Frontal cortex (tissue), 4 donors: ENCODE measurements around the gene CSF1. TPM values are rescaled to one million over a fixed set of nuclear protein-coding genes. Genes with fewer than 3 reads are reported as not detected.

Experiments
- DNase-seq, 2 donors: peaks; one replicate each; pipeline ENCODE4 v3.0.0; 2012; ENCODE audit warnings: low spot score in 2 of 2
- FAIRE-seq: peaks from 2 replicates; lab custom pipeline; 2012; peaks lifted over from hg19 to GRCh38; lab: Jason Lieb, UNC
- total RNA-seq: library from RNA; depleted of rRNA; stranded (reverse); fragments of >200 nt; gene quantifications from one replicate; pipeline ENCODE4 v1.2.3, GENCODE V29; 2014
- donor health status: control.
- donor health status: control.
- donor health status: control.

CSF1 gene
- total RNA-seq, 1 donor from 2014 or later = 1.6 TPM

DNA sequence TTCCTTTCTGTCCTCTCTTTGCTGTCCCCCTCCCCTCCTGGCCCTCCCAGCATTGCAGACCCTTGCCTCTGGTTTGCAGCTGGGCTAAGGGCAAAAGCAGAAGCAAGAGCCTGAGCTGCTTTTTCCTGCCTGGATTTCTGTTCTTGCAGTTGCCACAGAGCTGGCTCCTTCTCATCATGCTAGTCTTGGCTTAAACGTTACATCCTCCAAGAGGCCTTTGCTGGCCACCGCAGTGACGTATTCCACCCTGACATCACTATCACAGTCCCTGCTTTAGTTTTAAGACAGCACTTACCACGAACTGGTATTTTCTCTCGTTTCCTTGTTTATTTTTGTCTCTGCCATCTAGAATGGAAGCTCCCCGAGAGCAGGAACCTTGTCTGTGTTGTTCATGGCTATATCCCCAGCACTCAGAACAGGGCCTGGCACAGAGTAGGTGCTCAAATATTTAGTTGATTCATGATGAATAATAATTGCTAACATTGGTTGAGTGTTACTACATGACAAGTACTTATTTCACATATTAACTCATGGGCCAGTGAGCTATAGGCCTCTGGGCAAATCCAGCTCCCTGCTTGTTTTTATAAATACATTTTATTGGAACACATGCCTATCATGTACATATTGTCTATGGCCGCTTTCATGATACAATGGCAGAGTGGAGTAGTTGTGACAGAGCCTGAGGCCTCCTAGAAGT is 13.2 kb upstream of the CSF1 start:
- no peak for DNase-seq
- no peak for FAIRE-seq

DNA sequence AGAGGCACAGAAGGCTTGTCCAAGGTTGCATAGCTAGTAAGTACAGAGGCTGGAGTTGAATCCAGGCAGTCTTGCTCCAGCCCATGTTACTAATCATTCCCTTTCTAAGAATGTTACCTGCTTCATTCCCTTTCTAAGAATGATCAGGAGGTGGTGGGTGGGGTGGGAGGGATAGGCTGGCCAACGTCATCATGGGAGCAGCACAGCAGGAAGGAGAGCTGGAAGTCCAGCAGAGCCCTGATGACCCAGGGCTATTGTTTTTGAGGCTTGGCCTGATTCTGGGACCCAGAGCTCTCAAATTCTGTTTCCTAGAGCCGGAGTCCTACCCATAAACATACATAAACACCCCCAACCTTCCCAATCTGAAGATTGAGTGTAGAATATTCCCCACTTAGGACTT is 11.8 kb upstream of the CSF1 start:
- DNase-seq = no peak
- no peak for FAIRE-seq

DNA sequence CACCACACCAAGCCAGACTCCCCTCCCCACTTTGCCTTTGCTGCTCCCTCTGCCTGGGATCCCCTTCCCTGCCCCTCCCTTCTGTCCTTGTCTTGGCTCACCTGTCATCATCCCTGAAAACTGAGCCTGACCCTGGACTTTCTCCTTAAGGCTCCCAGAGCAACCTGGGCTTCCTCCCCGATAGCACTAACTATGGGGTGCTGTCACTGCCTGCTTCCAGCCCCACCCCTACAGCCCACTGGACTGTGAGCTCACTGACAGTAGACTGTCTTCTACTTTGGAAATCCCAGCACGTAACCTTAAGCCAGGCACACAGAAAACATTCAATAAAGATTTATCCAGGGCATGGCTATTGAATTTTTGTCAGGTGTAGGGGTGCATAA is 9.5 kb upstream of the CSF1 start:
- DNase-seq (no peak), FAIRE-seq (no peak)

DNA sequence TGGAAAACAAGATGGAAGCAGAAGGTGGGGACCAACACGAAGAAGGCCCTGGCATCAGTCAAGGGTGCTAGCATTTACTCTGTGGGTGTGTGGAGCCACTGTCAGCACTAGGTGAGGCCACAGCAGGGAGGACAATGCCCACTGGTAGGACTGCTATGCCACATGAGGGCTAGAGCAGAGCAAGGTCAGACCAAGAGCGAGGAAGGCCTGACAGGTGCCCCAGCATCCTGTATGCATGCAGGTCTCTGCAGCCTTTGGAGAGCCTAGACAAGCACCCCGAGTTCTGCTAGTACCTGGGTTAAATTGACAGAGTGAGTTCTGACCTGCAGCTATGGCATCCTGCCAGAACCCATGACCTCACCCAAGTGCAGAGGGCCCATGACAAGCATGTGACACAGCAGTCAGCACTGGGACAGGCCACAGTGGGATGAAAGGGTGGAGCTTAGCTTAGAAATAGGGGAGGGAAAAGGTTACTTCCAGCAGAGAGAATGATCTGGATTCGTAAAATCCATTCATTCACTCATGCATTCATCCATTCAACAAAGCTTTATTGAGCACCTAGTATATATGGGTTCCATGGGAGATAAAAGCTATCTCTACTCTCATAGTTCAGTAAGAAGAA is 9.0 kb upstream of the CSF1 start:
- no peak for DNase-seq
- no peak for FAIRE-seq

DNA sequence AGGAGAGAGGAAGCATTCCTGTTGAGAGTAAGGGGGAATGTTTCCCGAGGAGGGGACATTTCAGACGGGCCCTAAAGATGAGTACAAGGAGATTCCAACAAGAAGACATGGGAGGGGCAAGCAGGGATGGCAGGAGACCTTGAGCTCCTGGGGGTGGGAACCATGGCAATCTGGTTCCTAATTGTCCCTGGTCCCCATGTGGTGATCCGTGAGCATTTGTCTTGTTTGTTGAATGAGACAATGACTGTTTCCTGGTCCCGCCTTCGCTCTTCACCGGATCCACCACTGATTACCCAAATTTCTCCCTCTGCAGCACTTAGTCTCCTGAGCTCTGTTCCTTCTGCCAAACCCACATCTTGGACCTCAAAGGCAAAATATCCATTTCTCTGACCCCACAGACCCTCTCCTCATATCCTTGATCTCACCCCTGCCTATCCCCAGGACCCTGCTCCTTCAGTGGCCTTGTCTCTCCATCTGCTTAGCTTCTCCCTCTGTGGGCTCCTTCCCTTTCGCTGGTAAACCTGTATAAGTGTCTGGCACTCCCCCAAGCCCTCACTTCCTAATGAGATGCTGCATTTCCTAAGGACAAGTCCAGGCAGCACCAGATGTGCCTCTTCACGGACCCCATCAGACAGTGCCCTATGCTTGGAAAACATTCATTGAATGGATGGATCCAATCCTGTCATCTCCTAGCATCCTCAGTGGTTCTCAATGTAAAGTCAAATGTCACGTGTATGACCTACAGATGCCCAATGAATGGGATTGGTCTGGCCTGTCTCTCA is 8.3 kb upstream of the CSF1 start:
- DNase-seq (no peak), FAIRE-seq (no peak)

DNA sequence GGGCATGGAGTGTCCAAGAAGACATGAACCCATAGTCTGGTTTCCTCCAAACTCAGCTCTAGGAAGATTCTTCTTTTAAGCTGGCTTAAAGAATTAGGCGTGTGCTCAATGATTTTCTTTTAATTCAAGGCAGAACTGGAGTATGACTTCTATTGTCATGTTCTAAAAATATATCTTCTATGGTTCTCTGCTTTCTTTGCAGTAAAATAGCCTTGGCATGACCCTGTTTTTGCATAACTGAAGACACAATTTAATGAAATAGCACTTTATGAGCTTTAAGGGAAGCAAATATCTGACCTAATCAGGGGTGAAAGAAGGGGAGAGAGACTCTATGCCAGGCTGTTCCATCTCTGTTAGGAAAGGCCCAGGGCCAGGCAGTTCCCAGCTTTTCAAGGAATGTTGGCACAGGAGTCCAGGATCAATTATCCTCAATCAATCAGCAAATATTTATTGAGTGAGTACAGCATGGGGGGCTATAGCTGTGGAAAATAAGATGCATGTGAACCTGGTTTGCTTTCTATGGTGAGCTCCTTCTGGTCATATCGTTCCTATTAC is 7.2 kb upstream of the CSF1 start:
- no peak for DNase-seq
- no peak for FAIRE-seq

DNA sequence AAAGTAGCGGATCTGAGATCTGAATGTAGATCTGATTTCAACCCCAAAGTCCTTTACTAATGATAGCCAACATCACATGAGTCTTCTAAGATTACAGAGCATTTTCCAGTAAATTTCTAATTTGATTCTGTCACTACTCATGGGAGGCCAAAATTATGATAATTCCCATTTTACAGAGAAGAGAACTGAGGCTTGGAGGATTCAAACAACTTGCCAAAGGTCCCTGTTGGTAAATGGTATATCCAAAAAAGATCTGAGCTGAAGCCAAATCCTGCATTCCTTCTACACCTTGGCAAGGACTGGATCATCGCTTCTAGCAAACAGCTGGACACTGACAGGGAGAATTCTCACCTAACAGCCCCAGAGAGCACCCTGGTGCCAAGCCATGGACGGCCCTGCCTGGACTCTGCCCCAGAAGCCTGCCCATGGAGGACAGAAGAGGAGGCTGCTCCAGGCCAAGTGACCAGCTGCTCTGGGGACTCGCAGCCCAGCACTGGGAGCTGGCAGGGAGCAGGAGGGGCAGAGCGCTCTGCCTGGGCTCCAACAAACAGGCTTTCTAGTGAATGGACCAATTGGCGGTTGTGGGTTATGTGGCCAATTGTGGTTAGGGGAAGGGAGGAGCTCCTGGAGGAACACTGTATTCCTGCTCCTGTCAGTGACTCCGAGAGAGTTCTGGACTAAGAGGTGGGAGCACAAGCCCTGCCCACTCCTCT is 6.4 kb upstream of the CSF1 start:
- FAIRE-seq (no peak), DNase-seq (peak; percentile 56 to 59)

DNA sequence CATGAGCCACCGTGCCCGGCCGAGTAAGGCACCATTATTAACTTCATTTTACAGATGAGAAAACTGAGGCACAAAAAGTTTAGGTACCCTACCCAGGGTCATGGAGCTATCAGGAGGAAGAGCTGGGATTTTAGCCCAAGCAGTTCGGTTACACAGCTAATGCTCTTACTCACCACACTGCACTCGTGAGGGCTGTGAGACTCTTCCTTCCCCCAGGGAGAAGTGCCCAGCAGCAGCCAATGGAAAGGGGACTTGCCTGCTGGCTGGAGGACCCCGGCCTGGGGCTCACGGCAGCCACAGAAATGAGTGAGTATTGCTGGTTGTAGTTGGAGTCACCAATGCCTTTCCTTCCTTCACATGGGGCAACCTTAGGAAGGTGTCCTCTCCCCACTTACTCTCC is 5.2 kb upstream of the CSF1 start:
- no peak for FAIRE-seq
- no peak for DNase-seq

DNA sequence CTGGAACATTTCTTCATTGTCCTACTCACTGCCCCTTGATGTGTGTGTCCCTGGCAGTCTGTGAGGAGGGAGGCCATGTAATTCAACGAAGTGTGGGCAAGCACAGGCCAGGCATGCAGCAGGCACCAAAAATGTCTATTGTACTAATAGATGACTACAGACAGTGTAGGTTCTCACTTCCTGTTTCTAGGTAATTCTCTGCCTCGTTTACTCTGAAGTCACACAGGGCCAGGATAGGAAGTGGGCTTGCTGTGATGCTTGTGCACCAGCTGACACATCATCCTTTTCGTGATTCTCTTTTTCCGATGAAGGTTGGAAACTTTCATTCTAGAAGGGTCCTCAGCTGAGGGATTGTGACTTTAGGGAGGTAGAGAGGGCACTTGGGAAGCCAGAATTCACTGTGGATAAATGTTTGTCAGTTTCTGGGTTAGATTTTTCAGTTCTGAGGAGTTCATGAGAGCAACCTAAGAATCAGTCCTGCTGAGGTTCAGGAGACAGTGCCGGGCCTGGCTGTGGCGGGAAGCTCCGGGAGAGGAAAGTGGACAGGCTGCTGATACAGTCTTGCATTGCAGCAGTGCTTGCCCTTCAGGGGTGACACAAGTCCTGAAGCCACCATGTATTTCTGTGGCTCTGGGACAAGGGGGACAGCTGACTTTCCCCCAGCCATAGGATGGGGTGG is 4.3 kb upstream of the CSF1 start:
- DNase-seq (no peak), FAIRE-seq (no peak)

DNA sequence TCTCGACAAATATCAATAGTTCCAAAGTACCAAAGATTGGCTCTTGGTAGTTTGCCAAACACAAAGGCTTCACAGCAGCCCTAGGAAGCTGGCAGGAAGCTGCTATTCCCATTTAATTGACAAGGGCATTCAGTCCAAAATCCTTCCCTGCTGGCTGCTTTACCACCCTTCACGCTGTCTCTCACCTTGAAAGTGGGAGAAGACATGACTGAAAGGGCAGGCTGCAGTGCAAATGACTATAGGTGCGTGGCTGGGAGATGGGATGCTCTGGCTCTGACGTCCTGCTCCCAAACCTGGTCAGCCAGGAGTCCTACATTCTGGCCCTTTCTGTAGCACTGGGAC is 3.8 kb upstream of the CSF1 start:
- DNase-seq (no peak), FAIRE-seq (no peak)

DNA sequence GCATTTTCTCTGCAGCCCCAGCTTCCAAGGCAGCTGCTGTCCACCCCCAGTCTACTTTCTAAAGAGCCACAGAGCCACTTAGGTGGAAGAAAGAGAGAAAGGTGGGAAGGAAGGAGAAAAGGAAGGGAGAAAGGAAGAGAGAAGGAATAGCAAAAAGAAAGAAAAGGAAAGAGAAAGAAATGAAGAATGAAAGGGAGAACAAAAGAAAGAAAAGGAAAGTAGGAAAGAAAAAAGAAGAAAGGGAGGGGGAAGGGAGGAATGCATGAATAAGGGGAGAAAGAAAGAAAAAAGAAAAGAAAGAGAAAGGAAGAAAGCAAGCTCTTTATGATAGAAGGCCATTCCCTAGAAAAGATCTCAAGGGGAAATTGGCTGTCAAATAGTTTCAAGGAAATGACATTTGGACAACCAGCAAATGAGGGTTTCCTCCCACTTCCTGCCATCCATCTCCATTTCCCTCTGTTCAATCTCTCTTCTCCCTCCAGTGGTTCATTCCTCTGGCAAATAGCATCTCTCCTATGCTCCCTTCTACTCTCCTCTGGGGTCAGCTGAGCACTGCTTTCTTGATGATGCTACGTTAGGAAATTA is 3.4 kb upstream of the CSF1 start:
- DNase-seq (no peak), FAIRE-seq (no peak)

DNA sequence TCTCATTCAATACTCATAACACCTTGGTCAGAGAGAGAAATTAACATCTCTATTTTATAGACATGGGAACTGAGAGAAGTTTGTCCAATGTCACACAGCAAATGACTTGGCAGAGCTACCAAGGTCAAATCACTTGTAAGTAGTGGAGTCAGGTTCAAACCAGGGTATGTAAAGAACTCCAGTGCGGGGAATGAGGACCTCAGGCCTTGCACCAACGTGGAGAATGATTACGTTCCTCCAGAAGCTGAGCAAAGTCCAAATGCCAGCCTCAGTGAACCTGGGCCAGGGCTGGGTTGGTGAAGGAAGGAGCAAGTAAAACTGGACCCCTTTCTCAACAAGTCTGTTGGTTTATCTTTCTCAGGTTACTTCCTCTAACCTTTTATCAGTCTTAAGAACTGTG is 1.8 kb upstream of the CSF1 start:
- no peak for FAIRE-seq
- no peak for DNase-seq

DNA sequence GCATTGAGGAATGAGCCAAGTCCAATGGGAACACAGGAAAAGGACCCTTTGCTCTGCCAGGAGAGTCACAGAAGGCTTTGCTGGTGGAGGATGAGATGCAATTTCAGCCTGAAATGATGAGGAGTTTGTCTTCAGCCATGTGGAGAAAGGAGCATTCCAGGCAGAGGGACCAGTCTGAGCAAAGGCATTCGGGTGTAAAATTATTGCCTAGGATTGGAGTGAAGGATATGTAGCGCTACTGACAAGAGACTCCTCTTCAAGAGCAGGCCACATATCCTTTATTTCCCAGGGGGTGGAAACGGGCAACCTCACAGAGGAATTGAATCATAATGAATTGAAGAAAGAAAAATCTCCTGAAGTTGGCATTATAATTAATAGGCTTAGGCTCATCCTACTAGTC is 1.1 kb upstream of the CSF1 start:
- FAIRE-seq (no peak), DNase-seq (no peak)

DNA sequence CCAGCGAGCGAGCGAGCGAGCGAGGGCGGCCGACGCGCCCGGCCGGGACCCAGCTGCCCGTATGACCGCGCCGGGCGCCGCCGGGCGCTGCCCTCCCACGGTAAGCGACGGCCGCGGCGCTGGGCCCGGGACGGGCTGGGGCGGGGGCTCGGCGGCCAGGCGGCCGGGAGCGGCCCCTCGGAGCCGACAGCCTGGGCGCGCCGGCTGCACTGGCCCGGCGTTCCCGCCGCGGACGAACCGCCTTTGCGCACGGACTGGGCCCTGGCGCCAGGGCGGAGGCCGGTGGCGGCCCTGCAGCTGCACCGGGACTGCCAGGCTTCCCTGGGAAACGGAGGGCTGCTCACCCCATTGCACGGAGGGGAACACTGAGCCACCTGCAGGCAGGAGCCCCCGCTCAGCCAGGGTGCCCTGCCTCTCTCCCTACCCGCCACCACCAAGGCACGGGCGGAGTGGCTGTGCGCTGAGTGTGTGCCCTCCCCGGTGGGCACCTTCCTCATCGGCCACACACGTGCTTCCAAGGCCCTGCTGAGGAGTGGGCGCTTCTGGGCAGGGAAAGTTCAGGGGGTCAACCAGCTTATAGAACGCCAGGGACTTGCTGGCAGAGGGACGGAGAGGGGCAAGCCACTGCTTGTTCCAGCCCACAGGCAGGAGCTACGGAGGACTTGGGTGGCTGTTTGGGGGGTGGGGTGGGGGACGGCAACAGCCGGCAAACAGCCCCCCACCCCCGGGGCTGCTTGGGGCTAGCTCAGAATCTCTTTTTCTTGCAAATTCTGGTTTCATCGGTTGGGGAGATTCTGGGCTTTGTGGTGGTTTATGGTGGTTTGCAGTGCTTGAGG is 532 bp downstream of the CSF1 start:
- FAIRE-seq (no peak), DNase-seq (no peak)

DNA sequence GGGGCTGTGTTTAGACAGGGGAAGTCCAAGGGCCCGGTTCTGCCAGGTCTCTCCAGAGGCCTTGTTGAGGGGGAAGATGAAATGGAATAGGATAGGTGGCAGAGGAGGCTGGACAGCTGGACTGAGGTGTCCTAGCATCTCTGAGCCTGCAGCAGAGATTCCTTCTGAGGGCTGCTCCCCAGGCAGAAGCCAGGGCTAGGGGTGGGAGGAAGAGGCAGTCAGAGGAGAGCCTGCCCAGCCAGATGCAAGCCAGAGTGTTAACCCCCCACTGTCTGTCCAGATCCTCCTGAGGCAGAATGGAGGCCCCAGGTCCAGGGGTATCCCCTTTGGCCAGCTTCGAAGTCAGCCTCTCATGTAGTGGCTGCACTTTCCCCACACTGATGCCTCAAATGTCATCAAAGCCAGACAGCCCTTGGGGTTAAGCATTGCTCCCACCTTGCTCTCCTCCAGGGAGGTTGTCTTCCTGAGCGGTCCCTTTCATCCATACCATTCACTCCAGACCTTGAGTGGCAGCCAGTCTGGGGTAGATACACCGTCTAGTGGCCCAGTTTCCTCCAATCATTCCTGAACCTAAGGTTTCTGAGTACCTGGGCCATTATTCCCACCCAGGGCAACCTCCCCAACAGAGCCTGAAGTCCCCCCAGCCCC is 1.7 kb downstream of the CSF1 start:
- DNase-seq = no peak
- FAIRE-seq = no peak

DNA sequence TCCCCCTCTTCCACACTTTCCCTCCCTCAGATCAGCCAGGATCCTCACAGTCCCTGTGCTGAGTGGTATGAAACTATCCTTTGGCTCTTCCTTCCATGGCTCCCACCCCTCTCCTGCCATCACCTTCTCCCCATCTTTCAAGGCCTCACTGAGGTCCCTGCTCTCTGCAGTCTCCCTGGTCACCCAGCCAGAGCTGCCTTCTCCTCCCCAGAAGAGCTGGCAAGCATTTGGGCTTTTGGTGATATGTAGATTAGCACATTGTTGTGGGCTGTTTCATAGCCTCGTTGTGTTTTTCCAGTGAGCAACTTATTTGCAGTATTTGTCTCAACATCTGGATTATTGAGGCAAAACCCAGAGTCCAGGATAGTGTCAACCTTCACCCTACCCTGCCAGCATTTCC is 2.2 kb downstream of the CSF1 start:
- FAIRE-seq = no peak

DNA sequence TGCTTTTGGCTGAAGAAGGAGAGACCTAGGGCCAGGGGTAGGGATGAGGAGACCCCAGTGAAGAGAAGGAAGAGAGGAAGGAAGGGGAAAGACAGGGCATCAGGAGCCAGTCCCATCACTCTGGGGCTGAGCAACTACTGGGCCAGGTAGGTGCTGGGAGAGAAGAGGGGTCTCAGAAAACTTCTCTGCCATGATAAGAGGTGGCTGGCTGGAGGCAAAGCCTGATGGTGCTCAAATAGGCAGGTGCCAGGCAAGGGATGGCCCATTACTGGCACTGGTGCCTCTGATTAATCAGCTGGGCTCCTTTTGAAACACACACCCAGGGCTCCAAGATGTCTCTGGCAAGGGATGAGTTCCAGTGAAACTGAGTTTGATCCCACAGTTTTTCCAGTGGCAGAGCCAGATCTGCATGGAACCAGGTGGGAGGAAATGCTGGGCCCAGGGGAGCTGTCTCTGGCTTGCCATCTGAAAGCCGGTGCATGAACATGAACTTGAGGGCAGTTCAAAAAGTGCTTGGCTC is 2.8 kb downstream of the CSF1 start:
- DNase-seq (no peak), FAIRE-seq (no peak)

More for the DNA sequence above, 2.2 kb downstream of the CSF1 start:
- no peak for DNase-seq
